CD4-positive, alpha-beta T cell treated with Interferon gamma for 1 hour (primary cell): ENCODE results near the gene BBS12.

Experiments used
- DNase-seq: peaks from one replicate; pipeline ENCODE4 v3.0.0-alpha.2; 2020

BBS12 gene

GRCh38 chr4:122716825-122717448, 15.6 kb upstream of the BBS12 start:
- DNase-seq: peak; percentile 42

GRCh38 chr4:122718281-122718680, 14.2 kb upstream of the BBS12 start:
- no peak for DNase-seq

- no peak for DNase-seq
These were observed 10.2 kb upstream of the BBS12 start for GRCh38 chr4:122722256-122722655.

- no peak for DNase-seq
These were observed 3.6 kb upstream of the BBS12 start for GRCh38 chr4:122728856-122729255.

- DNase-seq: no peak
These were observed 828 bp upstream of the BBS12 start for GRCh38 chr4:122731676-122732075.

- DNase-seq: no peak
These were observed 1.2 kb downstream of the BBS12 start for GRCh38 chr4:122733787-122734120.

- DNase-seq: no peak
These were observed 6.7 kb downstream of the BBS12 start for GRCh38 chr4:122739174-122739573.

- no peak for DNase-seq
These were observed 10.7 kb downstream of the BBS12 start for GRCh38 chr4:122742933-122743829.

GRCh38 chr4:122744229-122744628, 11.7 kb downstream of the BBS12 start:
- no peak for DNase-seq

- no peak for DNase-seq
These were observed 14.0 kb downstream of the BBS12 start for GRCh38 chr4:122746485-122746965.

GRCh38 chr4:122747068-122747467, 14.6 kb downstream of the BBS12 start:
- no peak for DNase-seq

- no peak for DNase-seq
These were observed 15.4 kb downstream of the BBS12 start for GRCh38 chr4:122747883-122748282.

- no peak for DNase-seq
These were observed 17.4 kb downstream of the BBS12 start for GRCh38 chr4:122749704-122750454.

- DNase-seq: no peak
These were observed 23.2 kb downstream of the BBS12 start for GRCh38 chr4:122755675-122756074.

GRCh38 chr4:122758033-122758432, 25.5 kb downstream of the BBS12 start:
- no peak for DNase-seq

GRCh38 chr4:122759639-122760310, 27.3 kb downstream of the BBS12 start:
- no peak for DNase-seq

- DNase-seq: no peak
These were observed 30.0 kb downstream of the BBS12 start for GRCh38 chr4:122762520-122762919.

GRCh38 chr4:122762966-122763716, 30.6 kb downstream of the BBS12 start:
- DNase-seq: no peak

- no peak for DNase-seq
These were observed 31.7 kb downstream of the BBS12 start for GRCh38 chr4:122764071-122764820.

- no peak for DNase-seq
These were observed 32.3 kb downstream of the BBS12 start for GRCh38 chr4:122764821-122765215.

- no peak for DNase-seq
These were observed 33.3 kb downstream of the BBS12 start for GRCh38 chr4:122765692-122766352.
